GM23248 (cell line): Measurements from ENCODE around the gene UNC5C.

Source experiments
- EZH2 ChIP-seq: fragments of 200-600 bp; sonication (generic); IDR thresholded peaks from 2 replicates; pipeline ENCODE4 v1.6.1; 2018; ENCODE audit warnings: antibody characterized with exemption, mild to moderate bottlenecking; ENCODE audit not compliant: insufficient read depth, poor library complexity, severe bottlenecking
- EZH2phosphoT487 ChIP-seq: fragments of 200-600 bp; sonication (generic); IDR thresholded peaks from 2 replicates; pipeline ENCODE4 v1.6.1; 2018; ENCODE audit warnings: antibody characterized with exemption, moderate library complexity, mild to moderate bottlenecking, low read depth; ENCODE audit not compliant: insufficient read depth

DNA sequence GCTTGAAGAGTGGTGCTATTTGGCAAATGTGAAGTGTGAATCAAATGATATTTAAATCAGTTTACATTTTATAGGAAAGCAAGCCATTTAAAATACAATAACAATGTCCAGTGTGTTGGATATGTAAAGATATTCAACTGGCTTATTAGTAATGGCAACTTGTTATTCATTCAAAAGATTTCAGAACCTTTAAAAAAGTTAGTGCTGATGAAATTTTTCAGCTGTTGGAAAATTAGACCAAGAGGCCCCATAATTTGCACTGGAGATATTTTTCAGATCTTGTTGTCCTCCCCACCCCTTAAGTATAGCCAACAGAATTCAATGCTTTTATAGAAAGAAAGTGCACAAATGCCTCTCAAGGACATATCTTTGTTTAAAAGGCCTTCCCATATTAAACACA lies 54.6 kb downstream of the UNC5C start:
- TF ChIP-seq EZH2: no peak
- TF ChIP-seq EZH2phosphoT487: no peak
